Epithelial cell of esophagus (primary cell): ENCODE results near the gene ZNF407.

Experiments used
- DNase-seq: peaks from one replicate; pipeline ENCODE4 v3.0.0; 2010; ENCODE audit warnings: low read depth
- H3K4me3 ChIP-seq: 2 replicates; pipeline ENCODE4 v1.5.1; 2011; ENCODE audit warnings: mild to moderate bottlenecking, low read length, control low read depth
- TF ChIP-seq, protein P1 (sequence below): IDR thresholded peaks from 2 replicates; pipeline ENCODE4 v1.5.1; 2011; ENCODE audit warnings: low read depth, mild to moderate bottlenecking, low read length, control low read depth, inconsistent platforms; ENCODE audit not compliant: insufficient read depth; ENCODE audit errors: missing control alignments

The ZNF407 gene

DNA sequence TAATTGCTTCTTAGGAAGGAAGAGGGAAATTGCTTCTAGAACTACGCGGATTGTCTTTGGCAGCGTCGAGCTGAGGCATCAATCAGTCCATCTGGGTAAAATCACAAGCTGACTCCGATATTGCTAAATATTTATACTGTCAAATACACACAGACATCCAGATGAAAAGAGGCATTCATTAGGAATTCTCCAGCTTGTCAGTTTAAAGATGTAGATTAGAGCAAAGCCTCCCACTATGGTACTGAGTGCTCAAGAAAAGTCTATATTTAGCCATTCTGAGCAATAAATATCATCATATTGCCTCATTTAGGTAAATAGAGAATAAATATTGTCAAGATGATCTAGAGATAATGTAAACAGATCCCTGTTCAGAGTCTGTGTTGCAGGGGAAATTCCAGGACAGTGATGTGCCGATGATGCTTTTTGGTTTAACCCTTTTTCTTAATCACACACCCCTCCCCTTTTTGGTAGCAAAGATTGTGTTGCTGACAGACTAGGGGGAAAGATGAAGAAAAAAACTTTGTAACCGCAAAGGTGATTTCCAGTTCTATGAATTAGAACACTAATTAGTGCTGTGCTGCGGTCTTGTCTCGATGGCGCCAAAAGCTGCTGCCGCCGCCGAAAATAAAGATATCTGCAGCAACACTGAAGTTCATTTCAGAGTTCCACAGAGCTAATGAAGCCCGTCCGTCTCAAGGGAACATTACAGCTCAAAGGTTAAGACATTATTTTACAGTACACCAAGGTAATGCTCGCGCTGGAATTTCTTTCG is 439.4 kb downstream of the ZNF407 start:
- H3K4me3 ChIP-seq, result no peak overlapping the region
- TF ChIP-seq, protein P1, sequence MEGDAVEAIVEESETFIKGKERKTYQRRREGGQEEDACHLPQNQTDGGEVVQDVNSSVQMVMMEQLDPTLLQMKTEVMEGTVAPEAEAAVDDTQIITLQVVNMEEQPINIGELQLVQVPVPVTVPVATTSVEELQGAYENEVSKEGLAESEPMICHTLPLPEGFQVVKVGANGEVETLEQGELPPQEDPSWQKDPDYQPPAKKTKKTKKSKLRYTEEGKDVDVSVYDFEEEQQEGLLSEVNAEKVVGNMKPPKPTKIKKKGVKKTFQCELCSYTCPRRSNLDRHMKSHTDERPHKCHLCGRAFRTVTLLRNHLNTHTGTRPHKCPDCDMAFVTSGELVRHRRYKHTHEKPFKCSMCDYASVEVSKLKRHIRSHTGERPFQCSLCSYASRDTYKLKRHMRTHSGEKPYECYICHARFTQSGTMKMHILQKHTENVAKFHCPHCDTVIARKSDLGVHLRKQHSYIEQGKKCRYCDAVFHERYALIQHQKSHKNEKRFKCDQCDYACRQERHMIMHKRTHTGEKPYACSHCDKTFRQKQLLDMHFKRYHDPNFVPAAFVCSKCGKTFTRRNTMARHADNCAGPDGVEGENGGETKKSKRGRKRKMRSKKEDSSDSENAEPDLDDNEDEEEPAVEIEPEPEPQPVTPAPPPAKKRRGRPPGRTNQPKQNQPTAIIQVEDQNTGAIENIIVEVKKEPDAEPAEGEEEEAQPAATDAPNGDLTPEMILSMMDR, result no peak
- no peak for DNase-seq

DNA sequence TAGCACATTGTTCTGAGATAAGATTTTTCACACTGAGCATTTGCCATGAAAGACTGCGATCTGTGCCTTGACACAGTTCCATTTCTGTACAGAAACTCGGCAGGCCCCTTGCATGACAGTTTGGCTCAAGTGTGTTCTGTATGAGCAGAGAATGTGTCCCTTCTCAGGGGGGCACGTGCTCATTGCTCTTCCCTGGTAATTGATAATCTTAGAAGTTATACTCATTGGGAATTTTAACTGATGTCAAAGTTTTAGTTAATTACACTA is 440.0 kb downstream of the ZNF407 start:
- H3K4me3 ChIP-seq, result no peak overlapping the region
- TF ChIP-seq, protein P1, result no peak

DNA sequence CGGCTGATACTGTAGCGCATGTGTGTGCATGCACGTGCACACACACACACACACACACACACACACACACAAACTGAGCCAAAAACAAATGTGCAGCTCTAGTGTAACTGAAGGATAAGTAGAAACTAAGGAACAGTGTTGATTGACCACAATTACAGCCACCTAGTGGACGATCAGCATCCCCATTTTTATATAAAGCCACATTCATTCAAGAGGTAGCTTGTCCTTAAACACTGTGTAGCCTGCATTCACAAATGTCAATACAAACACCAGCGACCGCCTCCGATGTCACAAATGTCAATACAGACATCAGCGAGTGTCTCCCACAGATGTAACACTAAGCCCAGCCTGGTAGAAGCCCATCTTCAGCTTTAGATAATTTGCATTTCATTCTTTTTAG is 443.9 kb downstream of the ZNF407 start:
- H3K4me3 ChIP-seq, result no peak overlapping the region
- peak; percentile 39 for DNase-seq
- TF ChIP-seq, protein P1, result peak; percentile 48

More for the DNA sequence above, 440.0 kb downstream of the ZNF407 start:
- no peak for DNase-seq

DNA sequence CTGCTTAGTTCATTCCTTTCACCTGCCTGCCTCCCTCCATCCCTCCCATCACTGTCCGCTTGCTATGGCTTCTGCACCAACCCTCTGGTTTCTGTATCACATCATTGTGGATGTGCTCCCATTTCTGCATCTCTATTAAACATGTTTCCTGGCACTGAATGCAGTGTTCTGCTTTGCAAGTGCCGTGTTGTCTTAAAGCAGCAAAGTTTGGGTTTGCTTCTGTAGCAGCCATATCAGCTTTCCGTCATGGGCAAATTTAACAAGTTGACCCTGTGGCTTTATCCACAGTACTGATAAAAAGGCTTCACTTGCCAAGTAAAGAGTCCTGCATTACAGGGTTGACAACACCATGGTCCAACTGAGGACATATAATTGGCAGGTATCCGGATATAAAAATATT is 445.8 kb downstream of the ZNF407 start:
- DNase-seq, result no peak
- no peak overlapping the region for H3K4me3 ChIP-seq
- TF ChIP-seq, protein P1, result no peak

DNA sequence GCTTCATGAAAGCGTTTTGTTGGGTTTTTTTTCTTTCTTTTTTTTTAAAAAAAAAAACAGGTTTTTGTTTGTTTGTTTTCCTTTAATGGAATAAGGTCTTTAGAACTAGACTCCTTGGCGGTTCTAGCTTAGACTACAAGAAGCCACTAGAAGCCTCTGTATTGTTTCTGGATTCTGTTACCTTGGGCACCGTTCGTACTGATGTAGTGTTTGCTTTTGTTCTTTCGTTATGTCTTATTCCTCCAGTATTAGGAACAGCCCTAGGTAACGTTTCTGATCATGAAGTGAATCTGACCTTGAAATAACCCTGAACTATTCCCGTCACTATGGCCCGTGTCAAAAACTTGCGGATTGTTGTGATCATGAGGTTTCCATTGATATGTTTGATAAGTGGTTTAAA is 446.6 kb downstream of the ZNF407 start:
- TF ChIP-seq, protein P1, result no peak
- no peak overlapping the region for H3K4me3 ChIP-seq
- no peak for DNase-seq

DNA sequence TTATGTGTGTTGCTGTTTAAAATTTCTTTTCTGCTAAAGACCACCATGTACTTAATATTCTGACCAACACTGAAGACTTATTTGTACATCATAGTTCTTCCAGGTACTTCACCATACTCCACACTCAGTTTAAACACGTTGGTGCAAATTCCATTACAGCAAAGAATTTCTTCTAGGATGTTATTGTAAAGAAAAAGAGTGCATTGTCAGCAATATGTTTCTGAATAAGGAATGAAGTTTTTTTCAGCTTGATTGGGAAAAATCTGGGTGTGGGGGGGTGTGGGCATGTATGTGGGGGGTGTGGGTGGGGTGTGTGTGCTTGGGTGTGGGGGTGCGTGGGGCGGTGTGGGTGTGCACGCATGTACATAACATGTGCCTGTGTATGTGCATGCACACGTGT is 447.1 kb downstream of the ZNF407 start:
- no peak overlapping the region for H3K4me3 ChIP-seq
- DNase-seq, result no peak
- TF ChIP-seq, protein P1, result no peak

DNA sequence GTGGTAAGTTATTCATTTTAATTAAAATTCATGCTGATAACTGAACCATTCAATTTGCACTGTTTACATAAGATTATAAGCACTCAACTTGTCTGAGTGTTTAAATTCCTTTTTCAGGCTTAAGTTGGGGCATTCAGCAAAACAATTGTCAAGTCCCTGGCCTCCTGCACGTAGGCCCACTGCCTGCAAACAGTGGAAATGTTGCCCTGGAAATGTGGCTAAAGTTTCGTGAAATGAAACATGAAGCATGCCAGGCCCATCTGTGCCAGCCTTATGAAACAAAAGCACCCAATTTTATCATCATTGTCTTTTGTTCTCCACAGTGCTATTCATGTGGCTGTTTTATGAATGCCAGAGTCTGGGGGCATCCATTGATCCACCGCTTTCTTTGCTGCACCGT is 447.6 kb downstream of the ZNF407 start:
- TF ChIP-seq, protein P1, result no peak
- DNase-seq, result no peak
- no peak overlapping the region for H3K4me3 ChIP-seq
